Memory B cell (primary cell): Measurements from ENCODE around the gene RNF20.
"Not testable (repeated sequence)": the region's sequence is repeated elsewhere in the genome, so short reads cannot be mapped to it uniquely, and the experiment has no call there.

Experiments
- ATAC-seq: fragments of 150-1000 bp; cut with Tn5 transposase; 2 replicates; pipeline ENCODE4 v1.10.0; 2021; ENCODE audit warnings: low read depth, mild to moderate bottlenecking, moderate library complexity
- DNase-seq, 2 donors: peaks; one replicate each; pipeline ENCODE4 v3.0.0; 2022; ENCODE audit warnings: low spot score in 2 of 2
- H3K27ac Mint-ChIP-seq: one replicate; pipeline ENCODE4 v1.8.0; 2022; ENCODE audit warnings: mild to moderate bottlenecking, moderate library complexity, mixed read lengths
- H3K27me3 Mint-ChIP-seq: one replicate; pipeline ENCODE4 v1.8.0; 2022; ENCODE audit warnings: mixed read lengths
- H3K36me3 Mint-ChIP-seq: one replicate; pipeline ENCODE4 v1.8.0; 2022; ENCODE audit warnings: mild to moderate bottlenecking, mixed read lengths
- H3K4me1 Mint-ChIP-seq: one replicate; pipeline ENCODE4 v1.8.0; 2022; ENCODE audit warnings: mixed read lengths
- H3K4me3 Mint-ChIP-seq: one replicate; pipeline ENCODE4 v1.8.0; 2022; ENCODE audit warnings: mild to moderate bottlenecking, moderate library complexity, mixed read lengths
- H3K9me3 Mint-ChIP-seq: one replicate; pipeline ENCODE4 v1.8.0; 2022; ENCODE audit warnings: mixed read lengths

The RNF20 gene

GRCh38 chr9:101514071-101514470 lies 19.6 kb upstream of the RNF20 start:
- DNase-seq (no peak), ATAC-seq (no peak)
- Mint-ChIP-seq H3K27ac (no peak overlapping the region), H3K9me3 (peaks cover 3% of the 10 kb centered on the region), H3K27me3 (peaks cover 6% of the 10 kb centered on the region), H3K4me1 (no peaks in the 10 kb centered on the region), H3K36me3 (no peaks in the 10 kb centered on the region), H3K4me3 (no peak overlapping the region)

- ATAC-seq (no peak), DNase-seq (no peak)
- Mint-ChIP-seq H3K27me3 (peaks cover 8% of the 10 kb centered on the region), H3K27ac (no peak overlapping the region), H3K4me3 (no peak overlapping the region), H3K4me1 (no peaks in the 10 kb centered on the region), H3K9me3 (peaks cover 3% of the 10 kb centered on the region), H3K36me3 (no peaks in the 10 kb centered on the region)
Measured at GRCh38 chr9:101516655-101517054, 17.0 kb upstream of the RNF20 start.

- ATAC-seq, H3K4me1 Mint-ChIP-seq, H3K36me3 Mint-ChIP-seq, H3K4me3 Mint-ChIP-seq, DNase-seq, H3K27ac Mint-ChIP-seq, H3K9me3 Mint-ChIP-seq: not testable (repeated sequence)
- peaks cover 13% of the 10 kb centered on the region for H3K27me3 Mint-ChIP-seq
Measured at GRCh38 chr9:101518489-101518888, 15.2 kb upstream of the RNF20 start.

- ATAC-seq (no peak), DNase-seq (no peak)
- Mint-ChIP-seq H3K27me3 (peaks cover 16% of the 10 kb centered on the region), H3K4me3 (no peak overlapping the region), H3K4me1 (peaks cover under 1% of the 10 kb centered on the region), H3K9me3 (no peaks in the 10 kb centered on the region), H3K36me3 (no peaks in the 10 kb centered on the region), H3K27ac (no peak overlapping the region)
Measured at GRCh38 chr9:101524371-101524770, 9.3 kb upstream of the RNF20 start.

GRCh38 chr9:101527066-101527465 lies 6.6 kb upstream of the RNF20 start:
- Mint-ChIP-seq H3K27ac (no peak overlapping the region), H3K27me3 (peaks cover 17% of the 10 kb centered on the region), H3K9me3 (no peaks in the 10 kb centered on the region), H3K4me1 (peaks cover 3% of the 10 kb centered on the region), H3K36me3 (no peaks in the 10 kb centered on the region), H3K4me3 (no peak overlapping the region)
- ATAC-seq = no peak
- no peak for DNase-seq

- no peak overlapping the region for H3K27ac Mint-ChIP-seq
- no peaks in the 10 kb centered on the region for H3K36me3 Mint-ChIP-seq
- DNase-seq (no peak), ATAC-seq (no peak)
- H3K9me3 Mint-ChIP-seq = no peaks in the 10 kb centered on the region
- peaks cover 3% of the 10 kb centered on the region for H3K4me1 Mint-ChIP-seq
- peaks cover 15% of the 10 kb centered on the region for H3K27me3 Mint-ChIP-seq
- H3K4me3 Mint-ChIP-seq = no peak overlapping the region
Measured at GRCh38 chr9:101528015-101528414, 5.6 kb upstream of the RNF20 start.

GRCh38 chr9:101530076-101530711 lies 3.5 kb upstream of the RNF20 start:
- H3K27me3 Mint-ChIP-seq = peaks cover 3% of the 10 kb centered on the region
- peak; percentile 48 for ATAC-seq
- peaks cover 3% of the 10 kb centered on the region for H3K4me1 Mint-ChIP-seq

GRCh38 chr9:101536351-101536750 lies 2.7 kb downstream of the RNF20 start:
- Mint-ChIP-seq H3K27ac (no peak overlapping the region), H3K4me1 (peaks cover 8% of the 10 kb centered on the region)

More at GRCh38 chr9:101530076-101530711, 3.5 kb upstream of the RNF20 start:
- H3K27ac Mint-ChIP-seq = no peak overlapping the region
- H3K4me3 Mint-ChIP-seq = no peak overlapping the region
- H3K9me3 Mint-ChIP-seq = no peaks in the 10 kb centered on the region
- H3K36me3 Mint-ChIP-seq = no peaks in the 10 kb centered on the region
- DNase-seq = peak; percentile 63 to 78

GRCh38 chr9:101536938-101537337 lies 3.3 kb downstream of the RNF20 start:
- no peak overlapping the region for H3K4me3 Mint-ChIP-seq
- H3K27ac Mint-ChIP-seq = no peak overlapping the region
- no peak for ATAC-seq
- peaks cover 8% of the 10 kb centered on the region for H3K4me1 Mint-ChIP-seq
- peaks cover 11% of the 10 kb centered on the region for H3K36me3 Mint-ChIP-seq
- H3K9me3 Mint-ChIP-seq = no peaks in the 10 kb centered on the region
- DNase-seq = no peak
- no peaks in the 10 kb centered on the region for H3K27me3 Mint-ChIP-seq

More at GRCh38 chr9:101536351-101536750, 2.7 kb downstream of the RNF20 start:
- Mint-ChIP-seq H3K9me3 (no peaks in the 10 kb centered on the region), H3K4me3 (no peak overlapping the region), H3K36me3 (peaks cover 11% of the 10 kb centered on the region), H3K27me3 (no peaks in the 10 kb centered on the region)
- DNase-seq (no peak), ATAC-seq (no peak)

- no peak for DNase-seq
- ATAC-seq = no peak
- Mint-ChIP-seq H3K4me3 (no peak overlapping the region), H3K27me3 (no peaks in the 10 kb centered on the region), H3K36me3 (peaks cover 17% of the 10 kb centered on the region), H3K9me3 (no peaks in the 10 kb centered on the region), H3K4me1 (peaks cover 8% of the 10 kb centered on the region), H3K27ac (peak overlapping the region; percentile 32)
Measured at GRCh38 chr9:101540069-101540468, 6.4 kb downstream of the RNF20 start.

GRCh38 chr9:101543098-101543735 lies 9.6 kb downstream of the RNF20 start:
- peaks cover 3% of the 10 kb centered on the region for H3K9me3 Mint-ChIP-seq
- DNase-seq (no peak), ATAC-seq (no peak)
- no peak overlapping the region for H3K27ac Mint-ChIP-seq
- peaks cover 32% of the 10 kb centered on the region for H3K36me3 Mint-ChIP-seq
- H3K4me3 Mint-ChIP-seq = no peak overlapping the region
- H3K4me1 Mint-ChIP-seq = peaks cover 2% of the 10 kb centered on the region
- no peaks in the 10 kb centered on the region for H3K27me3 Mint-ChIP-seq

- not testable (repeated sequence) for H3K27ac Mint-ChIP-seq, H3K4me1 Mint-ChIP-seq, H3K4me3 Mint-ChIP-seq, ATAC-seq, DNase-seq, H3K9me3 Mint-ChIP-seq, H3K27me3 Mint-ChIP-seq
- peaks cover 65% of the 10 kb centered on the region for H3K36me3 Mint-ChIP-seq
Measured at GRCh38 chr9:101549472-101550098, 15.9 kb downstream of the RNF20 start.

GRCh38 chr9:101561740-101562139 lies 28.1 kb downstream of the RNF20 start:
- Mint-ChIP-seq H3K27ac (no peak overlapping the region), H3K4me1 (peaks cover 11% of the 10 kb centered on the region), H3K4me3 (no peak overlapping the region), H3K36me3 (peaks cover 70% of the 10 kb centered on the region), H3K9me3 (peaks cover 7% of the 10 kb centered on the region), H3K27me3 (no peaks in the 10 kb centered on the region)
- DNase-seq = no peak
- ATAC-seq = no peak

GRCh38 chr9:101562966-101563365 lies 29.3 kb downstream of the RNF20 start:
- Mint-ChIP-seq H3K27ac (no peak overlapping the region), H3K4me3 (no peak overlapping the region), H3K27me3 (no peaks in the 10 kb centered on the region), H3K4me1 (peaks cover 11% of the 10 kb centered on the region), H3K36me3 (peaks cover 68% of the 10 kb centered on the region), H3K9me3 (peaks cover 5% of the 10 kb centered on the region)
- DNase-seq (no peak), ATAC-seq (no peak)
